ENCODE data around the gene CDS1. TPM values are rescaled to one million over a fixed set of nuclear protein-coding genes. Genes with fewer than 3 reads are reported as not detected.

Gene CDS1
- total RNA-seq, 5 donors from 2014 or later (not counting 1 experiment from before 2014, with no cell fraction given): 0.47 to 0.92 (median 0.68) TPM

DNA sequence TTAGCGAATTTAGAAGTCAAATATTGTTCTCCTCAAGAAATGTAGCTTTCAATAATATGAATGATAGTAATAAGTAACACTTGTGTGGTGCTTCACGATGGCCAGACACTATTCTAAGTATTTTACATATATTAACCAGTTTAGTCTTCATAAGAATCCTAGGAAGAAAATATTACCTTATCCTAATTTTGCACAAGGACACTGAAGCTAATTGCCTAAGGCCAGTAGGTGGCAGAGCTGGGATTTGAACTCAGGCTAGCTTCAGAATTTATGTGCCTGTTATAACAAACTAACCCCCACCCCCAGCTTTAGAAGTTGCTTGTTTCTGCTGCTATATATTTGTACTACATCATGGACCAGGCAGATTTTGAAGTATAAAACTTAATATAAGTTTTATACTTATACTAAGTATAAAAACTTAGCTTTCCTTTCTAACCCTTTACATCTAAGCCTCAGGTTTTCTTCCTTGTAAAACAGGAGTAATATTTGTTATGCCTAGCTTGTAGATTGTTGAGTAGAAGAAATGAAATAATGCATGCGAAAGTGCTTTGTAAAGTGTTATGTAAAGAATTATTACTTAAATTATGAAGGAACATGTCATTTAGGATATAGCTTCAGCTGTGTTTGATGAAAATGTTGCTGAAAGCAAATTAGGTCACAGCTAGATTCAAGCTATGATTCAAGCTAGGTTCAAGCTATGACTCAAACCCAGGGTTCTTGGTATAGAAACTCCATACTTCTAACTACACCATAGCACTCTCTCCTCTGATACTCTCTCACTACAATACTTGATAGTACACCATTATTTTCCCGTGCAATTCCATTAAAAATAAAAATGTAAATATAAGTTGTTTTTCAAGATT, 4.2 kb upstream of the CDS1 start:
- H3K36me3 Mint-ChIP-seq: no peaks in the 10 kb centered on the region
- POLR2A ChIA-PET: no interaction called here
- no CpG with 5 or more reads among the region's 4 CpGs for WGBS (ENCODE audit: insufficient coverage)
- peaks cover 18 to 34% of the 10 kb centered on the region in 2 donors for H3K27me3 Mint-ChIP-seq
- peak in 2 of 35 experiments; percentile 4 to 17 for DNase-seq
- H3K36me3 ChIP-seq (ENCODE audit: control insufficient read depth in 2 of 2, extremely low read depth in 1 of 2, insufficient read depth in 1 of 2, low read length in 1 of 2): no peaks in the 10 kb centered on the region
- no peaks in the 10 kb centered on the region for H3K9me3 ChIP-seq
- CTCF ChIA-PET: interaction anchor here (0.5 to 1.1 kb wide), 13 partner anchors 9 to 1469 kb away, joined by 3 to 4 read pairs (median 3); no protein-coding TSS in a partner anchor
- H3K27me3 ChIP-seq (replicated peaks in 1 of 2; ENCODE audit: control insufficient read depth in 2 of 2, extremely low read depth in 1 of 2, insufficient read depth in 2 of 2, low read length in 1 of 2): peaks cover 4 to 18% of the 10 kb centered on the region in 2 experiments
- H3K4me3 ChIP-seq (ENCODE audit: control insufficient read depth in 1 of 2, extremely low read depth in 1 of 2, low read length in 1 of 2): no peak overlapping the region
- no peak overlapping the region for H3K4me3 Mint-ChIP-seq
- peaks cover 11 to 15% (median 11%) of the 10 kb centered on the region in 3 donors for H3K4me1 Mint-ChIP-seq
- H3K27ac Mint-ChIP-seq: no peak overlapping the region
- no peak for ATAC-seq (replicated peaks in 1 of 4)
- no peaks in the 10 kb centered on the region for H3K9me3 Mint-ChIP-seq
- H3K27ac ChIP-seq (ENCODE audit: low read length): no peak overlapping the region
- H3K4me1 ChIP-seq (ENCODE audit: control insufficient read depth in 1 of 2, extremely low read depth in 1 of 2, insufficient read depth in 2 of 2, low read length in 2 of 2): peaks cover 5 to 13% of the 10 kb centered on the region in 2 experiments

GRCh38 chr4:84579403-84579776, 3.5 kb upstream of the CDS1 start:
- no peak for ATAC-seq (replicated peaks in 1 of 4)
- peaks cover 5 to 14% of the 10 kb centered on the region in 2 experiments for H3K4me1 ChIP-seq (ENCODE audit: control insufficient read depth in 1 of 2, extremely low read depth in 1 of 2, insufficient read depth in 2 of 2, low read length in 2 of 2)
- Mint-ChIP-seq H3K27ac (no peak overlapping the region), H3K4me1 (peaks cover 15 to 21% (median 17%) of the 10 kb centered on the region in 3 donors), H3K27me3 (peaks cover 20 to 36% of the 10 kb centered on the region in 2 donors), H3K36me3 (no peaks in the 10 kb centered on the region), H3K9me3 (no peaks in the 10 kb centered on the region), H3K4me3 (no peak overlapping the region)
- H3K27me3 ChIP-seq (replicated peaks in 1 of 2; ENCODE audit: control insufficient read depth in 2 of 2, extremely low read depth in 1 of 2, insufficient read depth in 2 of 2, low read length in 1 of 2): peaks cover 8 to 19% of the 10 kb centered on the region in 2 experiments
- H3K27ac ChIP-seq (ENCODE audit: low read length): no peak overlapping the region
- CTCF ChIA-PET: interaction anchor here (0.5 to 1.1 kb wide), 4 partner anchors 9 to 940 kb away, joined by 3 to 4 read pairs (median 3); no protein-coding TSS in a partner anchor
- DNase-seq: no peak
- no peaks in the 10 kb centered on the region for H3K36me3 ChIP-seq (ENCODE audit: control insufficient read depth in 2 of 2, extremely low read depth in 1 of 2, insufficient read depth in 1 of 2, low read length in 1 of 2)
- no peaks in the 10 kb centered on the region for H3K9me3 ChIP-seq
- no peak overlapping the region for H3K4me3 ChIP-seq (ENCODE audit: control insufficient read depth in 1 of 2, extremely low read depth in 1 of 2, low read length in 1 of 2)
- POLR2A ChIA-PET: no interaction called here
- 100% methylated on average over 2 of the region's 4 CpGs for WGBS (ENCODE audit: insufficient coverage)

- ATAC-seq (replicated peaks in 1 of 4) (peak; percentile 81 to 86 (median 84)), DNase-seq (peak; percentile 66 to 95 (median 82))
- H3K4me1 ChIP-seq (ENCODE audit: control insufficient read depth in 1 of 2, extremely low read depth in 1 of 2, insufficient read depth in 2 of 2, low read length in 2 of 2): peaks cover 5 to 14% of the 10 kb centered on the region in 2 experiments
- Mint-ChIP-seq H3K4me3 (peak overlapping the region; percentile 76 to 85 (median 77)), H3K9me3 (no peaks in the 10 kb centered on the region), H3K27me3 (peaks cover 31 to 51% of the 10 kb centered on the region in 2 donors), H3K36me3 (no peaks in the 10 kb centered on the region), H3K4me1 (peaks cover 15 to 22% (median 19%) of the 10 kb centered on the region in 3 donors), H3K27ac (peak overlapping the region in 1 of 2 donors; percentile 67)
- CTCF ChIA-PET: no interaction called here
- peaks cover 12 to 22% of the 10 kb centered on the region in 2 experiments for H3K27me3 ChIP-seq (replicated peaks in 1 of 2; ENCODE audit: control insufficient read depth in 2 of 2, extremely low read depth in 1 of 2, insufficient read depth in 2 of 2, low read length in 1 of 2)
- POLR2A ChIA-PET: interaction anchor here in 1 of 2 donors (0.6 kb wide), 1 partner anchor 1429 kb away, joined by 4 read pairs; no protein-coding TSS in a partner anchor
- H3K36me3 ChIP-seq (ENCODE audit: control insufficient read depth in 2 of 2, extremely low read depth in 1 of 2, insufficient read depth in 1 of 2, low read length in 1 of 2): no peaks in the 10 kb centered on the region
- peak overlapping the region; percentile 53 to 72 for H3K4me3 ChIP-seq (ENCODE audit: control insufficient read depth in 1 of 2, extremely low read depth in 1 of 2, low read length in 1 of 2)
- H3K27ac ChIP-seq (ENCODE audit: low read length): no peak overlapping the region
- no peaks in the 10 kb centered on the region for H3K9me3 ChIP-seq
- 4% methylated on average over 44 of the region's 56 CpGs for WGBS (ENCODE audit: insufficient coverage)
These were observed 482 bp upstream of the CDS1 start for GRCh38 chr4:84582302-84582987.

DNA sequence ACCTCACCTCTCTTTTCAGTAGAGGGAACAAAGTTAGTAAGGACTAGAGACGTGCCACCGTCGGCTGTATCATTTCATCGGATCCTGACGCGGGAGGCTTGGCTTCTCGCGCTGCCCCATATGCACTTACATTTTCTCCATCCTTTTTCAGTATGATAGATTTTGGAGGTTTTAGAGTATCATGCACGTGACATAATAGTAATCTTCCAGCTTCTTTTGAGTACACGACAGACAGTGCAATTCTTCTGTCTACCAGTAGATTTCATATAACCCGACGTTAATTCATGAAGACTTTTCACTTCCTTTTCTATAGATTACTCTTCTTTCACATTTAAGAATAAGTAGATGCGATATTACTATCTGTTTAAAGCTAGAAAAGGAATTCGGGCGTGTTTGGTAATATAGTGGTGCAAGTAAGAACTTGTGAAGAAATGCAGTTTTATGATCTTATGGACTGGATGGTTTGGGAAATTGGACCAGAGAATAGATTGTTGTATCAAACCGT, 1.0 kb downstream of the CDS1 start:
- no peaks in the 10 kb centered on the region for H3K36me3 Mint-ChIP-seq
- ATAC-seq (replicated peaks in 1 of 4) (no peak), DNase-seq (peak in 1 of 35 experiments; percentile 28)
- peak overlapping the region; percentile 79 to 85 (median 85) for H3K4me3 Mint-ChIP-seq
- H3K36me3 ChIP-seq (ENCODE audit: control insufficient read depth in 2 of 2, extremely low read depth in 1 of 2, insufficient read depth in 1 of 2, low read length in 1 of 2): no peaks in the 10 kb centered on the region
- peaks cover 15 to 22% (median 19%) of the 10 kb centered on the region in 3 donors for H3K4me1 Mint-ChIP-seq
- H3K9me3 ChIP-seq: no peaks in the 10 kb centered on the region
- ChIA-PET POLR2A (no interaction called here), CTCF (interaction anchor here in 1 of 2 donors (1.2 kb wide), 1 partner anchor 16 kb away, joined by 4 read pairs; no protein-coding TSS in a partner anchor)
- H3K27me3 ChIP-seq (replicated peaks in 1 of 2; ENCODE audit: control insufficient read depth in 2 of 2, extremely low read depth in 1 of 2, insufficient read depth in 2 of 2, low read length in 1 of 2): peaks cover 12 to 22% of the 10 kb centered on the region in 2 experiments
- H3K27ac ChIP-seq (ENCODE audit: low read length): no peak overlapping the region
- peaks cover 5 to 14% of the 10 kb centered on the region in 2 experiments for H3K4me1 ChIP-seq (ENCODE audit: control insufficient read depth in 1 of 2, extremely low read depth in 1 of 2, insufficient read depth in 2 of 2, low read length in 2 of 2)
- 58% methylated on average over 3 of the region's 16 CpGs for WGBS (ENCODE audit: insufficient coverage)
- no peak overlapping the region for H3K27ac Mint-ChIP-seq
- peaks cover 0 to 4% (median 0%) of the 10 kb centered on the region in 3 donors for H3K9me3 Mint-ChIP-seq
- H3K27me3 Mint-ChIP-seq: peaks cover 25 to 46% of the 10 kb centered on the region in 2 donors
- peak overlapping the region; percentile 51 to 72 for H3K4me3 ChIP-seq (ENCODE audit: control insufficient read depth in 1 of 2, extremely low read depth in 1 of 2, low read length in 1 of 2)

DNA sequence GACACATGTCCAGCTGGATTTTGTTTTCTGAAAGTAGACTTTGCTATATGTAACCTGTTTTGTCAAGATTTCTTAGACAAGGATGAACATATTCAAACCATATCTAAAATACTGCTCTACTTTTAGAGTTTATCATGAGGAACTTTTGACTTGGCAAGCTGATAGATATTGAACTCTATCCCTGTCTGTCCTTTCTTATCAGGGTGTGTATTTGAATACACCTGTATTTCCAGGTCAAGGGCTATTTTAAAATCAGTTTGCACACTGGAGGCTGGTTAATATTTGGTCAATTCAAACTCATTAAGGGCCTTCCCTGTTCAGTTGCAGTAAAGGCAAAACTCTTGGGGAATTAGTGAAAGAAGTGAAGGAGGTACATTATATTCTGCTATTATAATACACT, 2.3 kb downstream of the CDS1 start:
- POLR2A ChIA-PET: no interaction called here
- ATAC-seq (replicated peaks in 1 of 4): no peak

GRCh38 chr4:84594724-84595123, 11.8 kb downstream of the CDS1 start:
- Histone ChIP-seq H3K9me3 (no peaks in the 10 kb centered on the region), H3K27ac (ENCODE audit: low read length) (no peak overlapping the region), H3K36me3 (ENCODE audit: control insufficient read depth in 2 of 2, extremely low read depth in 1 of 2, insufficient read depth in 1 of 2, low read length in 1 of 2) (no peaks in the 10 kb centered on the region), H3K4me3 (ENCODE audit: control insufficient read depth in 1 of 2, extremely low read depth in 1 of 2, low read length in 1 of 2) (no peak overlapping the region), H3K4me1 (ENCODE audit: control insufficient read depth in 1 of 2, extremely low read depth in 1 of 2, insufficient read depth in 2 of 2, low read length in 2 of 2) (no peaks in the 10 kb centered on the region), H3K27me3 (replicated peaks in 1 of 2; ENCODE audit: control insufficient read depth in 2 of 2, extremely low read depth in 1 of 2, insufficient read depth in 2 of 2, low read length in 1 of 2) (peaks cover 0 to 2% of the 10 kb centered on the region in 2 experiments)
- no peaks in the 10 kb centered on the region for H3K36me3 Mint-ChIP-seq
- no peak overlapping the region for H3K27ac Mint-ChIP-seq
- ChIA-PET CTCF (no interaction called here), POLR2A (no interaction called here)
- ATAC-seq (replicated peaks in 1 of 4) (no peak), DNase-seq (no peak)
- no peaks in the 10 kb centered on the region for H3K9me3 Mint-ChIP-seq
- no peak overlapping the region for H3K4me3 Mint-ChIP-seq
- WGBS (ENCODE audit: insufficient coverage): 60% methylated on average over 1 of the region's 2 CpGs
- H3K4me1 Mint-ChIP-seq: no peaks in the 10 kb centered on the region
- peaks cover 7 to 10% of the 10 kb centered on the region in 2 donors for H3K27me3 Mint-ChIP-seq

More for the DNA sequence above, 2.3 kb downstream of the CDS1 start:
- Mint-ChIP-seq H3K27ac (no peak overlapping the region), H3K36me3 (no peaks in the 10 kb centered on the region), H3K27me3 (peaks cover 25 to 40% of the 10 kb centered on the region in 2 donors), H3K9me3 (peaks cover 0 to 8% (median 0%) of the 10 kb centered on the region in 3 donors), H3K4me3 (no peak overlapping the region), H3K4me1 (peaks cover 15 to 22% (median 19%) of the 10 kb centered on the region in 3 donors)
- H3K27ac ChIP-seq (ENCODE audit: low read length): no peak overlapping the region
- H3K4me3 ChIP-seq (ENCODE audit: control insufficient read depth in 1 of 2, extremely low read depth in 1 of 2, low read length in 1 of 2): no peak overlapping the region
- H3K4me1 ChIP-seq (ENCODE audit: control insufficient read depth in 1 of 2, extremely low read depth in 1 of 2, insufficient read depth in 2 of 2, low read length in 2 of 2): peaks cover 5 to 14% of the 10 kb centered on the region in 2 experiments
- peaks cover 11 to 16% of the 10 kb centered on the region in 2 experiments for H3K27me3 ChIP-seq (replicated peaks in 1 of 2; ENCODE audit: control insufficient read depth in 2 of 2, extremely low read depth in 1 of 2, insufficient read depth in 2 of 2, low read length in 1 of 2)
- CTCF ChIA-PET: no interaction called here
- H3K36me3 ChIP-seq (ENCODE audit: control insufficient read depth in 2 of 2, extremely low read depth in 1 of 2, insufficient read depth in 1 of 2, low read length in 1 of 2): no peaks in the 10 kb centered on the region
- H3K9me3 ChIP-seq: no peaks in the 10 kb centered on the region
- DNase-seq: no peak

All from T-cell (primary cell).